Effector CD4-positive, alpha-beta T cell (primary cell): Measurements from ENCODE around the gene GLYATL3.

ENCODE experiments used
- DNase-seq: peaks from one replicate; pipeline ENCODE4 v3.0.0-alpha.2; 2020

The GLYATL3 gene

DNA sequence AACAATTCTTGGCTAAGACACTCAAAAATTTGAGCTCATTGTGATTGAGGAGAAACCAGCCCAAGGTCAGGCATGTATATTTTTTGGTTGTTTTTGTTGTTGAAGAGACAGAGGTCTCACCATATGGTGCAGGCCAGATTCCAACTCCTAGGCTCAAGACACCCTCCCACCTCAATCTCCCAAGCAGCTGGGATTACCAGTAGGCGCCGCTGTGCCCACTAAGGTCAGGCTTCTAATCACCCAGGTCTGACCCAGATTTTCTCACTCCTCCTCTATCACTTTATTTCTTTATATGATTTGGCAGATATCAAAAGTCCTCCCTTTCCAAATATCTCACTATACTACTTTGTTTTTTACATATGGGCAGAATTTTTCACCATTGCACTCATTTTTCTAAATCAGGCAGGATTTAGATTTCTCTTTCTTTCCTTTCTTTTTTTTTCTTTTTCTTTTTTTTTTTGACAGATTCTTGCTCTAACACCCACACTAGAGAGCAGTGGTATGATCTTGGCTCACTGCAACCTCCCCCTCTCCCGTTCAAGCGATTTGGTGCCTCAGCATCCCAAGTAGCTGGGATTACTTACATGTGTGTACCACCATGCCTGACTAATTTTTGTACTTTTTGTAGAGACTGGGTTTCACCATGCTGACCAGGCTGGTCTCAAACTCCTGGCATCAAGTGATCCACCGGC, 49.0 kb downstream of the GLYATL3 start:
- no peak for DNase-seq

DNA sequence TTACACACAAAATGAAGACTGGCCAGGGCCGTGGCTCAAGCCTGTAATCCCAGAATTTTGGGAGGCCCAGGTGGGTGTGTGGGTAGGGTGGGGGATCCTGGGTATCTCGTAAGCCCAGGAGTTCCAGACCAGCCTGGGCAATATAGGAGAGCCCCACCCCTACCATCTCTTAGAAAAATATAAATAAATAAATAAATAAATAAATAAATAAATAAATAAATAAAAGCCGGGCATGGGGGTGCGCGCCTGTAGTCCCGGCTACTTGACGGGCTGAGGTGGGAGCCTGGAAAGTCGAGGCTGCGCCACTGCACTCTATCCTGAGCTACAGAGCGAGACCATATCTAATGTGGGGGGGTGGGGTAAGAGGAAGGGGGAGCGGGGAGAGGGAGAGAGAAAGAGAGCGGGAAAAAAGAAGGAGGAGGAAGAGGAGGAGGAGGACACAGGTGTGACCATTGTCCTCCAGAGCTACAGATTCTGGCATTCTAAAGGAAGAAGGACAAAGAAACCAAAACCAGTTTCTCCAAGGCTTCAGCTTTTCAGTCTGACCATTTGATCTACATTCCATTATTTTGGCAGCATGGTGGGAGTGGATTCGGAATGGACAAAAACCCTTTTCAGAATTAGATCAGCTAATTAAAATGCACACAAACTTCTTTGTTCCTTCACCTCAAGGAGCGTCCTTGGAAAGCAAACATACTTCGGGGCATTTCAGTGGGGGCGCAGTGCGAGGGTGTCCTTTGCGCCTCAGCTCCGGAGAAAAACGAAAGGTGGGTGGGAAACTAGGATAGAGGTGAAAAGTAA, 50.2 kb downstream of the GLYATL3 start:
- no peak for DNase-seq

DNA sequence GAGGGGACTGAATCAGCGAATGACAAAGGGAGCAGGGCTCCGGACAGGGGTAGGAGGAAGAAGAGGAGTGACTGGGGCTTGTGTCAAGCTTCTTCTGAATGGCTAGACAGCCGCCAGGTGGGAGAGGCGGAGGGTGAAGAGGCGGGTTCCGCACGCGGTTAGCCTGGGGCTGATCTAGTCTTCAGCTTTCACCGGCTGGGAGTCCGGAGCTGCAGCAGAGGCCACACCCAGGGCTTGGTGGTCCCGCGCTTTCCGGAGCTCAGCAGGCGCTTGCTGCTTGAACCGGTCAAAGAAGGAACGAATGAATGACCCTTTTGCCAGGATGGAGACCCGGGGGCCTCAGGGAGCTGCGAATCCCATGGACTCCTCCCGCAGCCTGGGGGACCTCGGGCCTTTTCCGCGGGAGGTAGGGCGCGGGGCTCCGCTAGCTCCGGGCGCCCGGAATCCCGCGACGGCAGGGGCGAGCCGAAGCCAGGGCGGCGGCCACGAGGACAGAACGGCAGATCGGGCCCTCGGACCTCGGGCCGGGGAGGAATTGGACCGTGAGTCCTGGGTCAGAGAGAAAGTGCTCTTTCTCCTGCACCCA, 50.9 kb downstream of the GLYATL3 start, which contains the start of gene C6orf141:
C6orf141 (plus strand) TSS at position 177 of the 586 bp plus-strand sequence; CDS start at position 302, 125 bp downstream.
- DNase-seq: no peak

DNA sequence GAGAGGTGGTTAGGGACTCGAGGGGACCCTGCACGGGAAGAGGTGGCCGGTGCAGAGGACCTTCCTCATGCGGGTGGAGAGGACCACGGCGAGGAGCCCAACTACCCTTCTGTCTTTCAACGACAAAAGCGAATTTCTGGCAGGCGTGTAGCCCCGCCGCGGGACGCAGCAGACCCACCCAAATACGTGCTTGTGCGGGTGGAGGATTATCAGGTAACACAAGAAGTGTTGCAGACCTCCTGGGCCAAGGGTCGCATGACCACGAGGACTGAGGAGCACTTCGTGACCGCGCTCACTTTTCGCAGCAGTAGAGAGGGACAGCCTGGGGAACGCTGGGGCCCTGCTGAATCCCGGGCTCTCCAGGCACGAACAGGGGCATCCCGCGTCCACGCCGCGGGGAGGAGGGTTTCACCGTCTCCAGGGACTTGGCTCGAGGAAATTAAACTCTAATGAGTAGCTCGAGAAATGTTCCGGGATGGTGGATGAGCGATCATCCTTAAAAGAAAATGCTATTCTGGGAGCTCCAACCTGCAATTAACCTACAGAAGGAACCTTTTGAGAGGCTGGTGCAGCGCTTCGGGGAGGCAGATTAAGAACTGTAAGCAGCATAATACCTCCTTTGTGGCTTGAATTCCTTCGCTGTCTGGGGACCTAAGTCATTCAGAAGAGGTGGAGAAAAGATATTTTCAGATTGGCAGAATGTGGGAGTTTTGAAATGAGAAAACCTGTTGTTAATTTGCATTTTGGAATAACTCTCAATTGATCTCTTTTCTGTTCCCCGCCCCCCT, 51.5 kb downstream of the GLYATL3 start:
- DNase-seq: no peak

DNA sequence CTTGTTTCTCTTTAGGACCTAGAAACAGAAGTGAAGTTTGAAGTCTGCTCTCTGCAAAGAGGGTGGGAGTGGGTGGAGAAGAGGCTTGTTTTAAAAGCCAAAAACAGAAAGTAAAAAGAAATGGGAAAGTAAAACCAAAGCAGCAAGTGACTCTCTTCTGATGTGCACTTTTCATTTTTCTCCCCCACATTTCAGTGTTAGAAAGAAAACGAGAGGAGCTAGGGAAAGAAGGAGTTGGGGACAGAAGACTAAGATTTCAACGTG, 52.1 kb downstream of the GLYATL3 start:
- DNase-seq: no peak

DNA sequence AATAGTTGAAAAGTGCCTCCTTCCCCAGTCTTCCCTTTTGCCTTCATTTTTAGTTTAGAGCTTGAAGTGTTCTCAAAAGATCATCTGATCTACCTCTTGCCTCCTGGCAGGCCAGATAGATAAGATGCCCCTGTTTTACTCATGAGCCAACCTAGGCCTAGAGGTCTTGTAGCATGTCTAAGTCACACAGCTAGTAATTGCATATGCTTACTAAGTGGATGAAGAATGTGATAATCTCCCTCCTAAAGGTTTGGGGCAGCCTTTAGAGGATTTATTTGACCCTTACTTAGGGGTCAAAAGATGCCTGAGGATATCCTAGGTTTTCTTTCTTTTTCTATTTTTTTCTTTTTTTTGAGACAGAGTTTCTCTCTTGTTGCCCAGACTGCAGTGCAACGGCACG, 52.9 kb downstream of the GLYATL3 start:
- no peak for DNase-seq

DNA sequence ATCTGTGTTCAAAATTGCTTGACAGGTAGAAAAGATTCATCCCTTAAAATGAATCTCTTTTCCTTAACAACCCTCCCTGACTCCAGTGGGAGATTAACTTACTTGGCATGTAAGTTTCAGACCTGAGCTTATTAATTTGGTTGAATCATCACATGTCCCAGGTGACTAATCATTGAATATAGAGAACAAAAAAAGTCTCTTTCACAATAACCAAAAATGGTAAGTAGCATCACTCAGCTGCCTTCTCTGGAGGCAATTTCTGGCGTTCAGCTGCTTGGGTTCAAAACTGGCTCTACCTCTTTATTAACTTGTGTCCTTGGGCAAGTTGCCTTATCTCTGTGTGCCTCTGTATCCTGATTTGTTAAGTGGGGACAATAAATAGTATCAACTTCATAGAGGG, 53.7 kb downstream of the GLYATL3 start:
- DNase-seq: no peak

DNA sequence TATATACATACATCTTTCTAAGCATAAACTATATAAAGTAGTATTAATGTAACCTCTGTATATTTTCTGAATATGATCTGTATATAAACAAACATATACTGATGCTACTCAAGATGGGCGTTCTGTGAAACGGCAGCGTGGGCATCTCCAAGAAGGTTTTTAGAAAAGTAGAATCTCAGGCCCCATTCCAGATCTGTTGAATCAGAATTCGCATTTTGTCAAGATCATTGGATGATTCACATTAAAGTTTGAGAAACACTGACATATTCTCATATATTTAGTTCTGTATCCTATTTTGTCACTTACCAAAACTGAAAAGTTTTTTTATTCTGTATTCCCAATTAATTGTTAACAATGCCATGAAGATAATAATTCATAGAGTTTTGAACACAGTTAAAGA, 56.2 kb downstream of the GLYATL3 start:
- DNase-seq: no peak

DNA sequence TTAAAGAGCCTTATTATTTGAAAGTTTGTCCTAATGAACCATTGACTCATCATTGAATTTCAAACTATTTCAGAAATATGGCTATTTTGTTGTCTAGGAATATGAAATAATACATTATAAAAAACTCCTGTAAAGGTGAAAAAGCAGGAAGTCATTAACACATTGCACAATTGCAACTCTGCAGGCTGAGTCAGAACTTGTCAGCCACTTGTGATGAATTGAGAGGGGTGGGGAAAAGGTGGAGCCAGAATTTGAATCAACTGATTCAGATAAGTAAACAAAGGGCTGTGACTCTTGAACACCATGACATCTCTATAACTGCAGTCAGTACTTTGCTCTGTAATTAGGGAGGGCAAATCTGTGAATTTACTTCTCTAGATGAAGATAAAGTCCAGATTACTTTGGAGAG, 56.7 kb downstream of the GLYATL3 start:
- DNase-seq: no peak

DNA sequence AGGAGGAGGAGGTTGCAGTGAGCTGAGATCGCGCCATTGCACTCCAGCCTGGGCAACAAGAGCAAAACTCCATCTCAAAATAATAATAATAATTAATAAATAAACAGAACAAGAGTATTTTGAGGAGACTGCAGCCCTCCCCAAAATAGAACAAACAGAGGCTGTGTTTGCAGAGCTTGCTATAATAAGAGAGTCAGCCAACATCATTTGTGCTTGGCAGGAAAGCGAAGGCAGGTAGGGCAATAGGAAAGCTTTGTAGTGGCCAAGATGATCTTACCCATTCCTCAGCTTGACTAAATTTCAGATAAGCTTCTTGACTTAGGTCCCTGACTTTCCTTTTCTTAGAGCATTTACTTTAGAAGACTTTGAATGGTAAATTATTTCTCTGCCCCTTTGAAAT, 57.5 kb downstream of the GLYATL3 start:
- DNase-seq: no peak

DNA sequence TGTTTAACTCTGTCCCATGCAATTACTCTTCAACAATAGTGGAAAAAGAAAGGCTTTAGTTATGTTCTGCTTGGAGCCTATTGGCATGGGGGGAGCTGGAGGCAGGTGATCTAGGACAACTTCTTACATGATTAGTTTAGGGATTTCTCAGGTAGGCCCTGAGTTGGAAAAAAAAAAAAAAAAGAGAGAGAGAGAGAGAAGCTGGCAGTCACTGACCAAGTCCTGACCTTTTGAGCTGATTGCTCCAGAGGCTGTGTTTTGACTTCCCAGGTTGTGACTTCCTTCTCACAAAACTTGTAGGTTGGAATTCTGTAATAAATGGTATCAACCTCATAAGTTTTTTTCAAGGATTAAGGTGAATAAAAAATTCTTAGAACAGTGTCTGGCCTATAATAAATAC, 58.5 kb downstream of the GLYATL3 start:
- DNase-seq: no peak

DNA sequence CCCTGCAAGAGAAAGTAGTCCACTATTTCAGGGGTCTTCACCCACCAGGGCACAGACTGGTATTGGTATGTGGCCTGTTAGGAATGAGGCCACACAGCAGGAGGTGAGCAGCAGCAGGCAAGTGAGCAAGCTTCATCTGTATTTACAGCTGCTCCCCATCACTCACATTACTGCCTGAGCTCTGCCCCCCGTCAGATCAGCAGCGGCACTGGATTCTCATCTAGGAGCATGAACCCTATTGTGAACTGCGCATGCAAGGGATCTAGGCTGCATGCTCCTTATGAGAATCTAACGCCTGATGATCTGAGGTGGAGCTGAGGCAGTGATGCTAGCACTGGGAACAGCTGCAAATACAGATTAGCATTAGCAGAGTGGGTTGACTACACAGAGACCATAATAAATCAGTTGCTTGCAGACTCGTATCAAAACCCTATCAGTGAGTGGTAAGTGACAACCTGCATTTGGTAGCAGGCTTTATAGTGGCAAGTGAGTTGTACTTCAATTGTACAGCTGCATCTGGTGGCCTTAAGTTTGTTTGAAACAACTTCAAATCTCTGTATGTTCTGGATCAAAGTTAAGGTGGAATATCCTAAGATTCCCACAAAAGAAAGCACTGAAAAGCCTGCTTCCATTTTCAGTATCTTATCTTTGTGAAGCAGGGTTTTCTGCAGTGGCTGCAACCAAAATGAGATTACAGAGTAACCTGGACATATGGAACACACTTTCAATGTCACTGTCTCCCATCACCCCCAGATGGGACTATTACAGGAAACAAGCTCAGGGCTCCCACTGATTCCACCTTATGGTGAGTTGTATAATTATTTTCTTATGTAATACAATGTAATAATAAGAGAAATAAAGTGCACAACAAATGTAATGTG, 63.5 kb downstream of the GLYATL3 start:
- DNase-seq: no peak

DNA sequence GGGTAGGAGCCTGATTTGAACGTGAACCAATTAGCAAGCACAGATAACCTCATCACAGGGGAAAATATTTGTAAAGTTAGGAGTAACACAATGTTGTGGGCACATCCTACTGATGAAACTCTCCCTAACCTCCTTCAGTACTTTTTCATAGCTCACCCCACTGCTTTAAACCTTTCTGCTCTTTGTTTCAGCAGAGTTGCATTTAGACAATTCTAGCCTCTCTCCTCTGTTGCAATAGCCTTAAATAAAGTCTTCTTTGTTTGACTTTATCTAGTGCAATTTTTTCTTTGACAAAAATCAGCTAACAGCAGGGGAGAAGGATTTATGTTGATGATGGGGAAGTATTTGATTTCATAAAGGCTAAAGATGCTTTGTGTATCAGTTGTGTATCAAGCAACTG, 64.8 kb downstream of the GLYATL3 start:
- DNase-seq: no peak

DNA sequence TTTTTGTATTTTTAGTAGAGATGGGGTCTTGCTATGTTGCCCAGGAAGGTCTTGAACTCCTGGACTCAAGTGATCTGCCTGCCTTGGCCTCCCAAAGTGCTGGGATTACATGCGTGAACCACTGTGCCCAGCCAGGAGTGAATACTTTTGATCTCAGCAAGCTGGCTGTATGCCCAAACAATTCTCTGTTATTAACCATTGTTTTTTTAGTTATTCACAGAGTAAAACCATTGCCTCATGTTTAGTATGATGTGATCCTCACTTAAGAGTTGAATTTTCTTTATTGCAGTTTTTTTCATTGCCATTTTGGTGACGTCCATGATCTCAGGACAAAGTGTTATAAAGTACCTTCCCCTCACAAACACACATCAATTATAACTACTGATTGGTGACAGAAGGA, 65.5 kb downstream of the GLYATL3 start:
- no peak for DNase-seq

DNA sequence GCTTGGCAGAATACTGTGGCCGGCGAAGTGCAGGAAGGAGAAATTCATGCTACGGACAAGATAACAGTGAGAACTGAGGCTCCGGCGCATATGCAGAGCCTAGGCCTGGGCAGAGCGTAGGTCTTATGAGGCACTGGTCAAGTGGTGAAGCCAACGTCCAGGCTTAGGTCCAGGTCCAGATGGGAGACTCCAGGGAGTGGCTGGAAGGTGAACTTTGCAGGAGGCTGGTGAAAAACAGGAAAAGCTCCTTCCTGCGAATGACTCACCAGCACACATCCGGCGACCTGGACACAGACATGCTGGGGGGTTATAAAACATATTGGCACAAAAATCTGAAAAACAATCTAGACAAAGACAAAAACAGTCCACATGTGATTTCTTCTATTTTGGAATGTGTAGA, 66.1 kb downstream of the GLYATL3 start:
- DNase-seq: no peak

DNA sequence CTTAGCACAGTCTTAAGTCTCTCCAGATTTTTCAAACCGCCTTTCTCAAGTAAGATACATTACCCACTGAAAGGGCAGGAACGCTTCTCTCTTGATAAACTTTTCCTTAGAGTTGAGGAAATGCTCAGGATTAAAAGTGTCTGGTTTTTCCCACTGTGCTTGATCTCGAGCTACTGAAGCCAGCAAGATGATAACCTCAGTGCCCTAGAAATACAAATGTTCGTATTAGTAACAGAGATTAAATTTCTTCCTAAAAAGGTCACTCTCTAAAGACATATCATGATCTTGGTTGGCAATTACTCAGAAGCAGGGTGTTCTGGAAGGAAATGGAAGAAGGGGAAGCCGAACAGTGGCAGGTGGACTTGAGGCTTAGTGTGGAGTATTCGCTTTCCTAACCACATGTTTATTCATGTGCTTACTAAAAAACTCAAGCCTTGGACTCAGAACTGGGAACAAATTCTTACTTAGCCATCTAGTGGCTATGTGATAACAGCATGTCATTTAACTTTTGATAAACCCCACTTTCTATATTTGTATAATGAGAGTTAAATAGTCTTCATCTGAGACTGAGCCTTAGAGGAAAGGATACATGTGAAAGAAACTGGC, 70.9 kb downstream of the GLYATL3 start:
- DNase-seq: no peak

DNA sequence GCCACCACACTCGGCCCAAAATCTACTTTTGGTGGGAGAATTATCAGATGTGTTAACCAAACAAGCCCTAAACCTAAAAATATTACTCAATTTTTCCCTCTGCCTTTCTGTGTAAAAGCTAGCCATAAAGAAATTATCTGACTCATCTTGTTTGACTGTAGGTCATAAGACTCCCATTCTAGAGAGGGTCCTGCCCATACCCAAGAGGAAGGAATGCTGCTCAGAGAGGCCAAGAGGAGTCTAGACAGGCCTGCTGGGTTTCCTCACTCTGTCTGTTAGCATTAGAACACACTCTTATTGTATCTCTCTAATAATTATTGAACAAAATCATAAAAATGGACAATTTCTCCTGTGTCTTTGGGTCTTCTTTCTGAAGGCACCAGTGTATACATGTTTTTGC, 76.9 kb downstream of the GLYATL3 start:
- DNase-seq: no peak
